ENCODE results near the gene ATP8B4.

The ATP8B4 gene

DNA sequence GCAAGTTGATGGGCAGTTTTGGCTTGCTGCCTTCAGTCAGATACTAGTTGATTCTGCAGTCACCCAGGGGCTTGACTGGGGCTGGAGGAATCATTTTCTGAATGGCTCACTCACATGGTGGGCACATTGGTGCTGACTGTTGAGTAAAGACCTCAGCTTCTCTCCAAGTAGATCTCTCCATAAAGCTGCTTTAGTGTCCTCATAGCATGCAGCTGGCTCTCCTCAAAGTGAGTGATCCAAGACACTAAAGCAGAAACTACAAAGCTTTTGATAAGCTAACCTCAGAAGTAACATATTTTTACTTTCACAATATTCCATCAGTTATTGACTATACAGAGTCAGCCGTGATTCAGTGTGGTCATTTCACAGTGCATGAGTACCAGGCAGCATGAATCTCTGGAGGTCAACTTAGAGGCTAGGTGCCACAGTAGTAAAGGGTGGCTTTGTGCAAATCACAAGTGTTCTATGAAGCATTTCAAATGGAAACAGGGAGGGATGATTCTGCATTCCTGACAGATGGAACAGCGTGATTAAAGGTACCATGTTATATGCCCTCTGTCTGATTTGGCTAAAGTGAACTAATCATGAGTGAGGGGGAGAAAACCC is 24.3 kb upstream of the ATP8B4 start:
- no peaks in the 10 kb centered on the region for H3K4me1 ChIP-seq (ENCODE audit: insufficient read depth, low read length)
- H3K27ac ChIP-seq (ENCODE audit: low read length): no peak overlapping the region
- H3K79me2 ChIP-seq (ENCODE audit: insufficient read depth, low read length): no peaks in the 10 kb centered on the region
- H3K4me2 ChIP-seq (ENCODE audit: insufficient read depth, low read length): no peak overlapping the region
- no peaks in the 10 kb centered on the region for H4K20me1 ChIP-seq (ENCODE audit: insufficient read depth, low read length)
- no peaks in the 10 kb centered on the region for H3K27me3 ChIP-seq (ENCODE audit: insufficient read depth, low read length, poor library complexity)
- H3K36me3 ChIP-seq (ENCODE audit: insufficient read depth, low read length): no peaks in the 10 kb centered on the region
- ATAC-seq (ENCODE audit: insufficient read depth, low read depth): no peak
- TF ChIP-seq EZH2 (IDR thresholded peaks at IDR 0.05; ENCODE audit: borderline replicate concordance, low read depth, low read length, severe bottlenecking): no peak
- TF ChIP-seq, protein P1, sequence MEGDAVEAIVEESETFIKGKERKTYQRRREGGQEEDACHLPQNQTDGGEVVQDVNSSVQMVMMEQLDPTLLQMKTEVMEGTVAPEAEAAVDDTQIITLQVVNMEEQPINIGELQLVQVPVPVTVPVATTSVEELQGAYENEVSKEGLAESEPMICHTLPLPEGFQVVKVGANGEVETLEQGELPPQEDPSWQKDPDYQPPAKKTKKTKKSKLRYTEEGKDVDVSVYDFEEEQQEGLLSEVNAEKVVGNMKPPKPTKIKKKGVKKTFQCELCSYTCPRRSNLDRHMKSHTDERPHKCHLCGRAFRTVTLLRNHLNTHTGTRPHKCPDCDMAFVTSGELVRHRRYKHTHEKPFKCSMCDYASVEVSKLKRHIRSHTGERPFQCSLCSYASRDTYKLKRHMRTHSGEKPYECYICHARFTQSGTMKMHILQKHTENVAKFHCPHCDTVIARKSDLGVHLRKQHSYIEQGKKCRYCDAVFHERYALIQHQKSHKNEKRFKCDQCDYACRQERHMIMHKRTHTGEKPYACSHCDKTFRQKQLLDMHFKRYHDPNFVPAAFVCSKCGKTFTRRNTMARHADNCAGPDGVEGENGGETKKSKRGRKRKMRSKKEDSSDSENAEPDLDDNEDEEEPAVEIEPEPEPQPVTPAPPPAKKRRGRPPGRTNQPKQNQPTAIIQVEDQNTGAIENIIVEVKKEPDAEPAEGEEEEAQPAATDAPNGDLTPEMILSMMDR (IDR thresholded peaks at IDR 0.05; ENCODE audit: borderline replicate concordance, extremely low read depth, low read length, poor library complexity, severe bottlenecking): no peak
- no peak overlapping the region for H2AFZ ChIP-seq (ENCODE audit: low read depth, low read length)
- H3K4me3 ChIP-seq (ENCODE audit: low read depth in 1 of 2, low read length in 2 of 2): no peak overlapping the region
- DNase-seq: no peak
- no peaks in the 10 kb centered on the region for H3K9me3 ChIP-seq (ENCODE audit: insufficient read depth, low read length, severe bottlenecking)
- H3K9ac ChIP-seq (ENCODE audit: low read depth, low read length): no peak overlapping the region

DNA sequence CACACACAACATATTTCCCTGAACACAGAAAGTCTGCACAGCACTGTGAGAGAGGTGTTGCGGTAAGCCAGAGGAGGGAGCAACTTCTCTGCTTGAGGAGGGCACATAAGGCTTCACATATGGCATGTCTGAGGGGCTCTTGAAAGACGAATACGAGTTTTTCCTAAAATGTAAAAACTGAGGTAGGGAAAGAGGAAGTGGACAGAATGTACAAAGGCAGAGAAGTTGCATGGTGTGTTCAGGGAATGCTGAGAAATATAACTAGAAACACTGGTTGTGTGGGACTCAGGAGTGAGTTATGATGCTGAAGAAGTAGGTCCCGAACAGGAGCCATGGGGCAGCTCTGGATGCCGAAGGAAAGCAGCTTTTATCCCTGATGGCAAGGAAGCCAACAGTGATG is 22.8 kb upstream of the ATP8B4 start:
- Histone ChIP-seq H3K4me2 (ENCODE audit: insufficient read depth, low read length) (no peak overlapping the region), H3K9ac (ENCODE audit: low read depth, low read length) (no peak overlapping the region), H4K20me1 (ENCODE audit: insufficient read depth, low read length) (no peaks in the 10 kb centered on the region), H3K9me3 (ENCODE audit: insufficient read depth, low read length, severe bottlenecking) (no peaks in the 10 kb centered on the region), H3K4me1 (ENCODE audit: insufficient read depth, low read length) (no peaks in the 10 kb centered on the region), H3K36me3 (ENCODE audit: insufficient read depth, low read length) (no peaks in the 10 kb centered on the region), H3K27me3 (ENCODE audit: insufficient read depth, low read length, poor library complexity) (no peaks in the 10 kb centered on the region), H3K4me3 (ENCODE audit: low read depth in 1 of 2, low read length in 2 of 2) (no peak overlapping the region), H3K79me2 (ENCODE audit: insufficient read depth, low read length) (no peaks in the 10 kb centered on the region), H3K27ac (ENCODE audit: low read length) (no peak overlapping the region), H2AFZ (ENCODE audit: low read depth, low read length) (no peak overlapping the region)
- no peak for DNase-seq
- no peak for TF ChIP-seq EZH2 (IDR thresholded peaks at IDR 0.05; ENCODE audit: borderline replicate concordance, low read depth, low read length, severe bottlenecking)
- TF ChIP-seq, protein P1 (IDR thresholded peaks at IDR 0.05; ENCODE audit: borderline replicate concordance, extremely low read depth, low read length, poor library complexity, severe bottlenecking): no peak
- no peak for ATAC-seq (ENCODE audit: insufficient read depth, low read depth)

- Histone ChIP-seq H3K4me3 (ENCODE audit: low read depth in 1 of 2, low read length in 2 of 2) (no peak overlapping the region), H2AFZ (ENCODE audit: low read depth, low read length) (no peak overlapping the region), H4K20me1 (ENCODE audit: insufficient read depth, low read length) (no peaks in the 10 kb centered on the region), H3K4me1 (ENCODE audit: insufficient read depth, low read length) (no peaks in the 10 kb centered on the region), H3K36me3 (ENCODE audit: insufficient read depth, low read length) (no peaks in the 10 kb centered on the region), H3K4me2 (ENCODE audit: insufficient read depth, low read length) (no peak overlapping the region), H3K27me3 (ENCODE audit: insufficient read depth, low read length, poor library complexity) (no peaks in the 10 kb centered on the region), H3K79me2 (ENCODE audit: insufficient read depth, low read length) (no peaks in the 10 kb centered on the region), H3K27ac (ENCODE audit: low read length) (no peak overlapping the region), H3K9ac (ENCODE audit: low read depth, low read length) (no peak overlapping the region), H3K9me3 (ENCODE audit: insufficient read depth, low read length, severe bottlenecking) (no peaks in the 10 kb centered on the region)
- DNase-seq (no peak), ATAC-seq (ENCODE audit: insufficient read depth, low read depth) (no peak)
- no peak for TF ChIP-seq EZH2 (IDR thresholded peaks at IDR 0.05; ENCODE audit: borderline replicate concordance, low read depth, low read length, severe bottlenecking)
- TF ChIP-seq, protein P1 (IDR thresholded peaks at IDR 0.05; ENCODE audit: borderline replicate concordance, extremely low read depth, low read length, poor library complexity, severe bottlenecking): no peak
Observed at GRCh38 chr15:50140983-50141382, 21.9 kb upstream of the ATP8B4 start.

Data from DND-41 (cell line).